Karpas-422 (cell line): ENCODE measurements around the gene SYP. TPM values are rescaled to one million over a fixed set of nuclear protein-coding genes. Genes with fewer than 3 reads are reported as not detected.

Experiments
- DNase-seq: peaks from one replicate; pipeline ENCODE4 v3.0.0-alpha.2; 2015
- H2AFZ ChIP-seq: fragments of 200-600 bp; sonication (generic); 2 replicates; pipeline ENCODE4 v1.6.1; 2014; ENCODE audit warnings: antibody characterized with exemption, low read length, mixed read lengths
- H3K27ac ChIP-seq: fragments of 200-600 bp; sonication (generic); 2 replicates; pipeline ENCODE4 v1.5.1; 2014; ENCODE audit warnings: mild to moderate bottlenecking, low read length, moderate library complexity
- H3K27me3 ChIP-seq: fragments of 200-600 bp; sonication (generic); 2 replicates; pipeline ENCODE4 v1.6.1; 2014; ENCODE audit warnings: low read length, mixed read lengths
- H3K36me3 ChIP-seq: fragments of 200-600 bp; sonication (generic); 2 replicates; pipeline ENCODE4 v1.6.1; 2014; ENCODE audit warnings: low read length, mixed read lengths; ENCODE audit not compliant: insufficient read depth
- H3K4me1 ChIP-seq: fragments of 200-600 bp; sonication (generic); 2 replicates; pipeline ENCODE4 v1.6.1; 2014; ENCODE audit warnings: mild to moderate bottlenecking, low read length, mixed read lengths
- H3K4me2 ChIP-seq: fragments of 200-600 bp; sonication (generic); 2 replicates; pipeline ENCODE4 v1.6.1; 2014; ENCODE audit warnings: low read length, low read depth, mild to moderate bottlenecking; ENCODE audit not compliant: poor library complexity, severe bottlenecking
- H3K4me3 ChIP-seq: fragments of 200-600 bp; sonication (generic); 2 replicates; pipeline ENCODE4 v1.5.1; 2014; ENCODE audit warnings: mild to moderate bottlenecking, antibody characterized with exemption, low read length, mixed read lengths
- H3K79me2 ChIP-seq: fragments of 200-600 bp; sonication (generic); 2 replicates; pipeline ENCODE4 v1.6.1; 2014; ENCODE audit warnings: mild to moderate bottlenecking, low read length, mixed read lengths
- H3K9ac ChIP-seq: fragments of 200-600 bp; sonication (generic); 2 replicates; pipeline ENCODE4 v1.6.0; 2014; ENCODE audit warnings: low read length
- H3K9me2 ChIP-seq: fragments of 200-600 bp; sonication (generic), shearing (Covaris generic); replicated peaks from 2 replicates; pipeline ENCODE4 v1.6.0; 2014; ENCODE audit warnings: mild to moderate bottlenecking, low read length, moderate library complexity; ENCODE audit not compliant: insufficient read depth
- H3K9me3 ChIP-seq: fragments of 300-700, 200-600 bp; sonication (generic); 2 replicates; pipeline ENCODE4 v1.6.1; 2014; ENCODE audit warnings: low read length, mixed read lengths
- H4K20me1 ChIP-seq: fragments of 200-600 bp; sonication (generic); 2 replicates; pipeline ENCODE4 v1.6.1; 2014; ENCODE audit warnings: mild to moderate bottlenecking, antibody characterized with exemption, low read length, low read depth; ENCODE audit not compliant: insufficient read depth
- total RNA-seq: library from RNA; depleted of rRNA; stranded (reverse); fragments of >200 nt; shearing (Covaris generic); gene quantifications from 2 replicates; pipeline ENCODE4 v1.2.3, GENCODE V29; 2014; ENCODE audit warnings: low replicate concordance

The SYP gene
- total RNA-seq, 1 experiment from 2014 or later, result 0.86 TPM

- H4K20me1 ChIP-seq, result no peaks in the 10 kb centered on the region
- no peaks in the 10 kb centered on the region for H3K9me2 ChIP-seq
- DNase-seq, result no peak
- no peak overlapping the region for H3K27ac ChIP-seq
- H3K4me1 ChIP-seq, result no peaks in the 10 kb centered on the region
- H3K9ac ChIP-seq, result no peak overlapping the region
- no peaks in the 10 kb centered on the region for H3K27me3 ChIP-seq
- H3K4me3 ChIP-seq, result no peak overlapping the region
- no peaks in the 10 kb centered on the region for H3K79me2 ChIP-seq
- no peaks in the 10 kb centered on the region for H3K36me3 ChIP-seq
- H3K9me3 ChIP-seq, result no peaks in the 10 kb centered on the region
- H2AFZ ChIP-seq, result no peak overlapping the region
- H3K4me2 ChIP-seq, result no peak overlapping the region
Observed at GRCh38 chrX:49214416-49214815, 14.4 kb upstream of the SYP start.

- H3K9me3 ChIP-seq, result no peaks in the 10 kb centered on the region
- H3K4me3 ChIP-seq, result no peak overlapping the region
- no peaks in the 10 kb centered on the region for H3K4me1 ChIP-seq
- no peaks in the 10 kb centered on the region for H3K9me2 ChIP-seq
- H2AFZ ChIP-seq, result no peak overlapping the region
- no peak overlapping the region for H3K9ac ChIP-seq
- DNase-seq, result no peak
- no peak overlapping the region for H3K4me2 ChIP-seq
- no peaks in the 10 kb centered on the region for H3K79me2 ChIP-seq
- no peaks in the 10 kb centered on the region for H3K27me3 ChIP-seq
- no peaks in the 10 kb centered on the region for H4K20me1 ChIP-seq
- no peak overlapping the region for H3K27ac ChIP-seq
- no peaks in the 10 kb centered on the region for H3K36me3 ChIP-seq
Observed at GRCh38 chrX:49212861-49213260, 12.9 kb upstream of the SYP start.

- Histone ChIP-seq H3K27ac (no peak overlapping the region), H4K20me1 (no peaks in the 10 kb centered on the region), H3K4me2 (no peak overlapping the region), H3K79me2 (no peaks in the 10 kb centered on the region), H3K4me3 (no peak overlapping the region), H3K27me3 (no peaks in the 10 kb centered on the region), H3K36me3 (no peaks in the 10 kb centered on the region), H3K9me2 (no peaks in the 10 kb centered on the region), H2AFZ (no peak overlapping the region), H3K4me1 (no peaks in the 10 kb centered on the region), H3K9me3 (no peaks in the 10 kb centered on the region), H3K9ac (no peak overlapping the region)
- DNase-seq, result no peak
Observed at GRCh38 chrX:49212209-49212608, 12.2 kb upstream of the SYP start.

- H3K4me2 ChIP-seq, result no peak overlapping the region
- H2AFZ ChIP-seq, result no peak overlapping the region
- no peak overlapping the region for H3K4me3 ChIP-seq
- no peak overlapping the region for H3K27ac ChIP-seq
- H3K9ac ChIP-seq, result no peak overlapping the region
- H3K36me3 ChIP-seq, result no peaks in the 10 kb centered on the region
- no peaks in the 10 kb centered on the region for H3K9me2 ChIP-seq
- H3K79me2 ChIP-seq, result no peaks in the 10 kb centered on the region
- H4K20me1 ChIP-seq, result no peaks in the 10 kb centered on the region
- no peaks in the 10 kb centered on the region for H3K4me1 ChIP-seq
- H3K9me3 ChIP-seq, result no peaks in the 10 kb centered on the region
- no peaks in the 10 kb centered on the region for H3K27me3 ChIP-seq
- DNase-seq, result no peak
Observed at GRCh38 chrX:49211074-49211473, 11.1 kb upstream of the SYP start.

GRCh38 chrX:49210406-49210805 lies 10.4 kb upstream of the SYP start:
- no peaks in the 10 kb centered on the region for H3K79me2 ChIP-seq
- H3K4me2 ChIP-seq, result no peak overlapping the region
- no peaks in the 10 kb centered on the region for H3K36me3 ChIP-seq
- H3K27ac ChIP-seq, result no peak overlapping the region
- no peak overlapping the region for H2AFZ ChIP-seq
- no peaks in the 10 kb centered on the region for H3K9me2 ChIP-seq
- no peak for DNase-seq
- H3K4me3 ChIP-seq, result no peak overlapping the region
- H3K9me3 ChIP-seq, result no peaks in the 10 kb centered on the region
- no peaks in the 10 kb centered on the region for H3K27me3 ChIP-seq
- no peaks in the 10 kb centered on the region for H3K4me1 ChIP-seq
- H4K20me1 ChIP-seq, result no peaks in the 10 kb centered on the region
- H3K9ac ChIP-seq, result no peak overlapping the region

- H3K79me2 ChIP-seq, result no peaks in the 10 kb centered on the region
- DNase-seq, result no peak
- no peaks in the 10 kb centered on the region for H3K4me1 ChIP-seq
- H3K9me3 ChIP-seq, result no peaks in the 10 kb centered on the region
- no peaks in the 10 kb centered on the region for H4K20me1 ChIP-seq
- H3K36me3 ChIP-seq, result no peaks in the 10 kb centered on the region
- H3K4me3 ChIP-seq, result no peak overlapping the region
- no peak overlapping the region for H2AFZ ChIP-seq
- no peaks in the 10 kb centered on the region for H3K27me3 ChIP-seq
- no peak overlapping the region for H3K4me2 ChIP-seq
- no peak overlapping the region for H3K27ac ChIP-seq
- no peaks in the 10 kb centered on the region for H3K9me2 ChIP-seq
- no peak overlapping the region for H3K9ac ChIP-seq
Observed at GRCh38 chrX:49209434-49210251, 9.7 kb upstream of the SYP start.

GRCh38 chrX:49208399-49208798 lies 8.4 kb upstream of the SYP start:
- no peak overlapping the region for H3K9ac ChIP-seq

GRCh38 chrX:49206543-49206942 lies 6.5 kb upstream of the SYP start:
- Histone ChIP-seq H3K27me3 (no peaks in the 10 kb centered on the region), H2AFZ (no peak overlapping the region)
- no peak for DNase-seq

More at GRCh38 chrX:49208399-49208798, 8.4 kb upstream of the SYP start:
- Histone ChIP-seq H3K4me2 (no peak overlapping the region), H3K79me2 (no peaks in the 10 kb centered on the region), H4K20me1 (no peaks in the 10 kb centered on the region), H2AFZ (no peak overlapping the region), H3K27me3 (no peaks in the 10 kb centered on the region), H3K9me2 (no peaks in the 10 kb centered on the region), H3K4me3 (no peak overlapping the region), H3K4me1 (no peaks in the 10 kb centered on the region), H3K9me3 (no peaks in the 10 kb centered on the region), H3K27ac (no peak overlapping the region), H3K36me3 (no peaks in the 10 kb centered on the region)
- no peak for DNase-seq

More at GRCh38 chrX:49206543-49206942, 6.5 kb upstream of the SYP start:
- Histone ChIP-seq H3K36me3 (no peaks in the 10 kb centered on the region), H4K20me1 (no peaks in the 10 kb centered on the region), H3K4me1 (no peaks in the 10 kb centered on the region), H3K79me2 (no peaks in the 10 kb centered on the region), H3K9ac (no peak overlapping the region), H3K9me3 (no peaks in the 10 kb centered on the region), H3K27ac (no peak overlapping the region), H3K9me2 (no peaks in the 10 kb centered on the region), H3K4me2 (no peak overlapping the region), H3K4me3 (no peak overlapping the region)
